Cardiac fibroblast (primary cell): ENCODE measurements around the gene CHTOP.
"Not testable (repeated sequence)": the region's sequence is repeated elsewhere in the genome, so short reads cannot be mapped to it uniquely, and the experiment has no call there.

Experiments
- DNase-seq, 2 donors: peaks; one replicate each; pipeline versions ENCODE4 v3.0.0 to v3.0.0-alpha.2; 2010; ENCODE audit warnings: low read depth in 2 of 2
- H3K4me3 ChIP-seq, 2 donors: replicated peaks in 1 of 2; 1 replicate in 1 of 2; 2 replicates in 1 of 2; pipeline ENCODE4 v1.5.1; 2011; ENCODE audit warnings: low read depth in 2 of 2, low read length in 2 of 2, mild to moderate bottlenecking in 2 of 2, moderate library complexity in 1 of 2
- TF ChIP-seq, protein P1 (sequence below): IDR thresholded peaks from one replicate; pipeline ENCODE4 v1.5.1; 2011; ENCODE audit warnings: low read depth, mild to moderate bottlenecking, low read length, inconsistent platforms

CHTOP gene

DNA sequence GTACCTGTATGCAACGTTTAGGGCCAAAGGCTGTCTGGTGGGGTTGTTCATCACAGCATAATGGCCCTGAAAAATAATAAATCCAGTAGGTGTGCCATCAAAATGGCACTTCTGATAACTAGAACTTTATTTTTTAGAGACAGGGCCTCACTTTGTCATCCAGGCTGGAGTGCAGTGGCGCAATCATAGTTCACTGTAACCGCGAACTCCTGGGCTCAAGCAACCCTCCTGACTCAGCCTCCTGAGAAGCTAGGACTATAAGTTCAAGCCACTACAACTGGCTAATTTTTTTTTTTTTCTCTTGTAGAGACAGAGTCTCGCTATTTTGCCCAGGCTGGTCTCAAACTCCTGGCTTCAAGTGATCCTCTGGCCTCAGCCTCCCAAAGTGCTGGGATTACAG is 29.3 kb downstream of the CHTOP start:
- no peak overlapping the region for H3K4me3 ChIP-seq
- TF ChIP-seq, protein P1, sequence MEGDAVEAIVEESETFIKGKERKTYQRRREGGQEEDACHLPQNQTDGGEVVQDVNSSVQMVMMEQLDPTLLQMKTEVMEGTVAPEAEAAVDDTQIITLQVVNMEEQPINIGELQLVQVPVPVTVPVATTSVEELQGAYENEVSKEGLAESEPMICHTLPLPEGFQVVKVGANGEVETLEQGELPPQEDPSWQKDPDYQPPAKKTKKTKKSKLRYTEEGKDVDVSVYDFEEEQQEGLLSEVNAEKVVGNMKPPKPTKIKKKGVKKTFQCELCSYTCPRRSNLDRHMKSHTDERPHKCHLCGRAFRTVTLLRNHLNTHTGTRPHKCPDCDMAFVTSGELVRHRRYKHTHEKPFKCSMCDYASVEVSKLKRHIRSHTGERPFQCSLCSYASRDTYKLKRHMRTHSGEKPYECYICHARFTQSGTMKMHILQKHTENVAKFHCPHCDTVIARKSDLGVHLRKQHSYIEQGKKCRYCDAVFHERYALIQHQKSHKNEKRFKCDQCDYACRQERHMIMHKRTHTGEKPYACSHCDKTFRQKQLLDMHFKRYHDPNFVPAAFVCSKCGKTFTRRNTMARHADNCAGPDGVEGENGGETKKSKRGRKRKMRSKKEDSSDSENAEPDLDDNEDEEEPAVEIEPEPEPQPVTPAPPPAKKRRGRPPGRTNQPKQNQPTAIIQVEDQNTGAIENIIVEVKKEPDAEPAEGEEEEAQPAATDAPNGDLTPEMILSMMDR, result no peak
- peak; percentile 48 to 72 for DNase-seq

DNA sequence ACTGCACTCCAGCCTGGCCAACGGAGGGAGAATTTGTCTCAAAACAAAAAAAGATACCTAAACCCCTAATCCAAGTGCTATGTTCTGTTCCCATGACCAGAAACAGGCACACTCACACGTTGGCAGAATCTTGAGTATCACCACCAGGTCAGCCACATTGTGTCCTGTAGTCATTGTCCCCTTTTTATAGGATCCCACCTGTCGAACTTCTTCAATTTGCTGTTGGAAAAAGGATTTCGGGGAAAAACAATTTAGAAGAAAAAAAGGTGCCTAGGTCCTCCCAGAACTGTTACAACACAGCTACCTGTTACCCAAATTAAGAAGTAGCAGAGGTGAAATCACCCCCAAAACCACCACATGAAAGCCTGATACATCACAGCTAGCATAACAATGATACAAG is 33.6 kb downstream of the CHTOP start:
- DNase-seq, result no peak
- TF ChIP-seq, protein P1, result no peak
- H3K4me3 ChIP-seq, result no peak overlapping the region

DNA sequence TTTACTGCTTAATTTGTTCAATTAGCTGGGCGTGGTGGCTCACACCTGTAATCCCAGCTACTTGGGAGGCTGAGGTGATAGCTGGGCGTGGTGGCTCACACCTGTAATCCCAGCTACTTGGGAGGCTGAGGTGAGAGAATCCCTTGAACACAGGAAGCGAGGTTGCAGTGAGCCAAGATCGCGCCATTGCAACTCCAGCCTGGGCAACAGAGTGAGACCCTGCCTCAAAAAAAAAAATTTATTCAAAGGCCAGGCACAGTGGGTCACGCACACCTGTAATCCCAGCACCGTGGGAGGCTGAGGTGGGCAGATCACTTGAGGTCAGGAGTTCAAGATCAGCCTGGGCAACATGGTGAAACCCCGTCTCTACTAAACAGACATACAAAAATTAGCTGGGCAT is 34.8 kb downstream of the CHTOP start:
- not testable (repeated sequence) for DNase-seq, H3K4me3 ChIP-seq

DNA sequence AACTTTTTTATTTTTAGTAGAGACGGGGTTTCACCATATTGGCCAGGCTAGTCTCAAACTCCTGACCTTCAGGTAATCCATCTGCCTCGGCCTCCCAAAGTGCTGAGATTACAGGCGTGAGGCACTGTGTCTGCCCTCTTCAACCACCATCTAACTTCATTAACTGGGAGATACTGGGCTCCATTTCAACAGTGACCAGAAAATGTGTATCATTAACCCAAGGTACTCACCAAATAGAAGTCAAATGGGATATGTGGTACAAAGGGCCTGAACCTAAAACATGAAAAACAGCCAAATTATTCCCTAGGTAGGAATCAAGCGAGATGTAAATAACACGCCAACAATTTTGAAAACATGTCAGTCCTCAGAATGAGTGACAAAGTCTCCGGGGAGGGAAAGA is 35.7 kb downstream of the CHTOP start:
- TF ChIP-seq, protein P1, result no peak

DNA sequence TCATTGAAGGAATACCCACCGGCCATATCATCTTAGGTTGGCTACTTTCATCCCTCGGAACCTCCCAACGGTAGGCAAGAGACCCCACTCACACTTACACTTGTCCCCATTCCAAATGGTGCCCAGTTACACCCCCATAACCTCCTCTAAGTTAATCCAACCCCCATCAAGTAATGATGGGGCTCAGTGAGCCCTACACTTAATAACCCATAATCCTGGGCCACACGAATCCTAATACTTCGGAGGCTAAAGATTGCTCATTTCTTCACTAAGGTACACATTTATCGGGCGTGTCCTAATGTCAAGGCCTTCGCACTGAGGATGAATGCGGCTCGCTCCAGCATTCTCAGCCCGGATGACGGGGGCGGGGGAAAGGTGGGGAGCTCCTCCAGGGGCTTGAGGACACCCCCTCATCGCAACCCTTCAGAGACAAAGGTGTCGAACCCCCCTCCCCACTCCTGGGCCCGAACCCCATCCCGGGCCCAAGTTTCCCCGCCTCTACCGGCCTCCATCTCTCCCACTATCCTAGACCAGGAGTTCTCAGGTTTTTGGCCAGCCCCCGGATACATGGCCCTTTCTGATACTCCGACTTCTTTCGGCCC is 36.5 kb downstream of the CHTOP start:
- H3K4me3 ChIP-seq, result peak overlapping the region; percentile 64 to 88
- TF ChIP-seq, protein P1, result no peak
- DNase-seq, result no peak

More for the DNA sequence above, 35.7 kb downstream of the CHTOP start:
- no peak for DNase-seq
- peak overlapping the region; percentile 64 to 88 for H3K4me3 ChIP-seq

DNA sequence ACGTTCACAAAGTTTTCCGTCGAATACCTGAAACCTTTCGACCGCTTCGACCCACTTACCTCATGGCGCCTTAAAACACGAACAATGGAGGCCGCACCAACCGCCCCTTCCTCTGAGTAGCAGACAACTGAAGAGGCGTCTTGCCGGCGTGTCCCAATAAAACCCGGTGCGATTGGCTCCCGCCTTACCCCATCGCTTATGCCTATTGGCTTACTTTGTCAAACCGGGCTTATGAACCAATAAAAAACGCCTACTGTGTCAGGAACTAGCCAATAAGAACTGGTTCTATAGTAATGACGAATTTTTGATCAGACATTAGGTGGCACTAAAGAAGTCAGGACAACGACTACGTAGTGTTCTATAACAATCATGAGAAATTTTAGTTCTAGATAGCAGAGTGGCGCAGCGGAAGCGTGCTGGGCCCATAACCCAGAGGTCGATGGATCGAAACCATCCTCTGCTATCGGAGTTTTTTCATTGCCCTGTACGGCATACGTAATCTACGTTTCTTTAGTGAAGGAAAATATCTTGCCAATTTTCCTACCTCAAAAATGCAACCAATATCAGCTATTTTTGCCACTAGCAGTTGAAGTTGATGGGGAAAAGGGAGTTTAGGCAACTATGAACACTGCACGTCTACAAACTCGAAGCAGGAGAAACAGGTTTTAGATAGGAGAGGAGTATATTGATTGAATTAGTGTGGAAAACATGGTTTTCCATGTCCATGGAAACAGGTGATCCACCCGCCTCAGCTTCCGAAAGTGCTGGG is 37.2 kb downstream of the CHTOP start, which contains the start of gene ILF2:
ILF2 (minus strand) TSS at position 135 of the 769 bp plus-strand sequence; CDS start at position 64, 71 bp downstream.
- peak; percentile 100 for DNase-seq
- TF ChIP-seq, protein P1, result peak; percentile 6

DNA sequence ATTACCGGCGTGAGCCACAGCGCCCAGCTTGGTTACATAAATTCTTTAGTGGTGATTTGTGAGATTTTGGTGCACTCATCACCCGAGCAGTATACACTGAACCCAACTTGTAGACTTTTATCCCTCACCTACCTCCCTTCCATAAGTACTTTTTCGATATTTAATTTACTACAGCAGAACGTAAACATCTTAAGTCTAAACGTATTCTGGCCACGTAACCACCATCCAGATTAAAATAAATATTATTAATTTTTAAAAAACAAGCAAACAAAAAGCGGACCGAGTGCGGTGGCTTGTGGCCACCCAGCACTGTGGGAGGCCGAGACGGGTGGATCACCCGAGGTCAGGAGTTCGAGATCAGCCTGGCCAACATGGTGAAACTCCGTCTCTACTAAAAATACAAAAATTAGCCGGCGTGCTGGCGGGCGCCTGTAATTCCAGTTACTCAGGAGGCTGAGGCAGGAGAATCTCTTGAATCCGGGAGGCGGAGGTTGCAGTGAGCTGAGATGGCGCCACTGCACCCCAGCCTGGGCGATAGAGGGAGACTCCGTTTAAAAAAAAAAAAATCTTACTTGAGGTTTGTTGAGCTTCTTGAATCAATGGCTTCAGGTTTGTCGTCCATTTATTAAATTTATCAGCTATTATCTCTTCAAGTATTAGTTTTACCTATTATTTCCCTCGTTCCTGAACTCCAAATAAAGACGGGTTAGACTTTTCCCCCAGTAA is 37.9 kb downstream of the CHTOP start:
- DNase-seq, result peak in 1 of 2 donors; percentile 83
- peak overlapping the region; percentile 43 to 49 for H3K4me3 ChIP-seq

More for the DNA sequence above, 37.2 kb downstream of the CHTOP start, which contains the start of gene ILF2:
- H3K4me3 ChIP-seq, result peak within 1 kb of the TSS; percentile 64 to 88
